Cardiac muscle cell (in vitro differentiated cells and primary cell): ENCODE results near the gene MAST3. TPM values are rescaled to one million over a fixed set of nuclear protein-coding genes. Genes with fewer than 3 reads are reported as not detected.

Source experiments
- DNase-seq, 2 donors: peaks; one replicate each; pipeline versions ENCODE4 v3.0.0 to v3.0.0-alpha.2; 2010 to 2017; ENCODE audit warnings: low read depth in 1 of 2, low spot score in 1 of 2
- H3K27ac ChIP-seq: fragments of 200-600 bp; sonication (generic); 2 replicates; pipeline ENCODE4 v1.5.1; 2016
- H3K27me3 ChIP-seq: fragments of 200-600 bp; sonication (generic); 2 replicates; pipeline ENCODE4 v1.6.0; 2016; ENCODE audit warnings: control low read depth
- H3K36me3 ChIP-seq: fragments of 200-600 bp; sonication (generic); 2 replicates; pipeline ENCODE4 v1.5.1; 2016; ENCODE audit warnings: control low read depth
- H3K4me1 ChIP-seq: fragments of 200-600 bp; sonication (generic); 2 replicates; pipeline ENCODE4 v1.8.1; 2017; ENCODE audit warnings: low read depth, mild to moderate bottlenecking, mixed run types
- H3K4me3 ChIP-seq: fragments of 200-600 bp; sonication (generic); 2 replicates; pipeline ENCODE4 v1.5.1; 2016; ENCODE audit warnings: mild to moderate bottlenecking
- H3K9me3 ChIP-seq: fragments of 200-600 bp; sonication (generic); 2 replicates; pipeline ENCODE4 v1.5.1; 2017; ENCODE audit warnings: low read depth, mild to moderate bottlenecking, control low read depth
- CTCF ChIP-seq: IDR thresholded peaks from 2 replicates; pipeline ENCODE4 v1.5.1; 2012; ENCODE audit warnings: low read depth, mild to moderate bottlenecking, low read length
- polyA plus RNA-seq: library from polyadenylated mRNA; unstranded; fragments of >200 nt; fragmentation: Nextera tagmentation; extraction: Ambion mirVana; gene quantifications from 2 replicates; pipeline ENCODE4 v1.2.1, GENCODE V29; 2016
- total RNA-seq: library from RNA; depleted of rRNA; stranded (reverse); fragments of >200 nt; gene quantifications from 2 replicates; pipeline ENCODE4 v1.2.3, GENCODE V29; 2016

The MAST3 gene
- total and polyA plus RNA-seq, 2 experiments from 2014 or later: 5.5 to 8.1 TPM

- H3K9me3 ChIP-seq: no peaks in the 10 kb centered on the region
- H3K4me3 ChIP-seq: no peak overlapping the region
- no peak for DNase-seq
- H3K36me3 ChIP-seq: peaks cover 6% of the 10 kb centered on the region
- TF ChIP-seq CTCF: no peak
- no peak overlapping the region for H3K27ac ChIP-seq
- H3K4me1 ChIP-seq: no peaks in the 10 kb centered on the region
- no peaks in the 10 kb centered on the region for H3K27me3 ChIP-seq
Measured at GRCh38 chr19:18131841-18132596, 34.4 kb downstream of the MAST3 start.

GRCh38 chr19:18135712-18136584 is 38.4 kb downstream of the MAST3 start:
- Histone ChIP-seq H3K27ac (no peak overlapping the region), H3K27me3 (no peaks in the 10 kb centered on the region), H3K4me1 (no peaks in the 10 kb centered on the region), H3K4me3 (no peak overlapping the region), H3K36me3 (peaks cover 10% of the 10 kb centered on the region), H3K9me3 (no peaks in the 10 kb centered on the region)
- no peak for TF ChIP-seq CTCF
- no peak for DNase-seq

GRCh38 chr19:18137242-18137641 is 39.7 kb downstream of the MAST3 start:
- Histone ChIP-seq H3K27ac (no peak overlapping the region), H3K36me3 (peaks cover 10% of the 10 kb centered on the region), H3K9me3 (no peaks in the 10 kb centered on the region), H3K4me1 (no peaks in the 10 kb centered on the region), H3K27me3 (no peaks in the 10 kb centered on the region), H3K4me3 (no peak overlapping the region)
- no peak for TF ChIP-seq CTCF
- DNase-seq: no peak

GRCh38 chr19:18137657-18138339 is 40.2 kb downstream of the MAST3 start:
- Histone ChIP-seq H3K27ac (no peak overlapping the region), H3K4me1 (no peaks in the 10 kb centered on the region), H3K36me3 (peaks cover 7% of the 10 kb centered on the region), H3K4me3 (no peak overlapping the region), H3K27me3 (no peaks in the 10 kb centered on the region), H3K9me3 (no peaks in the 10 kb centered on the region)
- TF ChIP-seq CTCF: no peak
- no peak for DNase-seq

GRCh38 chr19:18140473-18140872 is 42.9 kb downstream of the MAST3 start:
- Histone ChIP-seq H3K4me3 (no peak overlapping the region), H3K9me3 (no peaks in the 10 kb centered on the region), H3K27me3 (no peaks in the 10 kb centered on the region), H3K36me3 (peaks cover 8% of the 10 kb centered on the region), H3K27ac (no peak overlapping the region), H3K4me1 (no peaks in the 10 kb centered on the region)
- no peak for TF ChIP-seq CTCF
- no peak for DNase-seq
